Coronary artery (tissue), 2 donors: Measurements from ENCODE around the gene FUS.

Experiments
- DNase-seq: peaks from one replicate; pipeline ENCODE4 v3.0.0-alpha.2; 2017; ENCODE audit warnings: low spot score
- H3K27ac ChIP-seq, 2 donors: fragments of 200-600 bp; sonication (generic); one replicate each; pipeline ENCODE4 v1.5.1; 2016 to 2019
- H3K4me3 ChIP-seq: fragments of 200-600 bp; sonication (generic); 2 replicates; pipeline ENCODE4 v1.5.1; 2016; ENCODE audit warnings: mild to moderate bottlenecking, moderate library complexity
- TF ChIP-seq, protein P1 (sequence below): fragments of 200-600 bp; sonication (generic); IDR thresholded peaks from one replicate; pipeline ENCODE4 v1.5.1; 2019; ENCODE audit warnings: antibody characterized with exemption

Gene FUS

DNA sequence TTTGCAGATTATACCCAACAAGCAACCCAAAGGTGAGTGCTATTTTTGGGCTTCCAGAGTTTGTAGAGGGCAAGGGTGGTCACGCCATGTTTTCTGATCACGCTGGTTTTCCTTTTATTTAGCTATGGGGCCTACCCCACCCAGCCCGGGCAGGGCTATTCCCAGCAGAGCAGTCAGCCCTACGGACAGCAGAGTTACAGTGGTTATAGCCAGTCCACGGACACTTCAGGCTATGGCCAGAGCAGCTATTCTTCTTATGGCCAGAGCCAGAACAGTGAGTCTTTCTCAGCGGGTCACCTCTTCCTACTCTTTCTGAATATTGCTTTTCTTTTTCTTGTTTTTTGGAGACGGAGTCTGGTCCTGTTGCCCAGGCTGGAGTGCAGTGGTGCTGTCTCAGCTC is 2.5 kb downstream of the FUS start:
- TF ChIP-seq, protein P1, sequence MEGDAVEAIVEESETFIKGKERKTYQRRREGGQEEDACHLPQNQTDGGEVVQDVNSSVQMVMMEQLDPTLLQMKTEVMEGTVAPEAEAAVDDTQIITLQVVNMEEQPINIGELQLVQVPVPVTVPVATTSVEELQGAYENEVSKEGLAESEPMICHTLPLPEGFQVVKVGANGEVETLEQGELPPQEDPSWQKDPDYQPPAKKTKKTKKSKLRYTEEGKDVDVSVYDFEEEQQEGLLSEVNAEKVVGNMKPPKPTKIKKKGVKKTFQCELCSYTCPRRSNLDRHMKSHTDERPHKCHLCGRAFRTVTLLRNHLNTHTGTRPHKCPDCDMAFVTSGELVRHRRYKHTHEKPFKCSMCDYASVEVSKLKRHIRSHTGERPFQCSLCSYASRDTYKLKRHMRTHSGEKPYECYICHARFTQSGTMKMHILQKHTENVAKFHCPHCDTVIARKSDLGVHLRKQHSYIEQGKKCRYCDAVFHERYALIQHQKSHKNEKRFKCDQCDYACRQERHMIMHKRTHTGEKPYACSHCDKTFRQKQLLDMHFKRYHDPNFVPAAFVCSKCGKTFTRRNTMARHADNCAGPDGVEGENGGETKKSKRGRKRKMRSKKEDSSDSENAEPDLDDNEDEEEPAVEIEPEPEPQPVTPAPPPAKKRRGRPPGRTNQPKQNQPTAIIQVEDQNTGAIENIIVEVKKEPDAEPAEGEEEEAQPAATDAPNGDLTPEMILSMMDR, result no peak
- Histone ChIP-seq H3K4me3 (peak overlapping the region; percentile 78), H3K27ac (no peak overlapping the region)
- DNase-seq, result no peak

DNA sequence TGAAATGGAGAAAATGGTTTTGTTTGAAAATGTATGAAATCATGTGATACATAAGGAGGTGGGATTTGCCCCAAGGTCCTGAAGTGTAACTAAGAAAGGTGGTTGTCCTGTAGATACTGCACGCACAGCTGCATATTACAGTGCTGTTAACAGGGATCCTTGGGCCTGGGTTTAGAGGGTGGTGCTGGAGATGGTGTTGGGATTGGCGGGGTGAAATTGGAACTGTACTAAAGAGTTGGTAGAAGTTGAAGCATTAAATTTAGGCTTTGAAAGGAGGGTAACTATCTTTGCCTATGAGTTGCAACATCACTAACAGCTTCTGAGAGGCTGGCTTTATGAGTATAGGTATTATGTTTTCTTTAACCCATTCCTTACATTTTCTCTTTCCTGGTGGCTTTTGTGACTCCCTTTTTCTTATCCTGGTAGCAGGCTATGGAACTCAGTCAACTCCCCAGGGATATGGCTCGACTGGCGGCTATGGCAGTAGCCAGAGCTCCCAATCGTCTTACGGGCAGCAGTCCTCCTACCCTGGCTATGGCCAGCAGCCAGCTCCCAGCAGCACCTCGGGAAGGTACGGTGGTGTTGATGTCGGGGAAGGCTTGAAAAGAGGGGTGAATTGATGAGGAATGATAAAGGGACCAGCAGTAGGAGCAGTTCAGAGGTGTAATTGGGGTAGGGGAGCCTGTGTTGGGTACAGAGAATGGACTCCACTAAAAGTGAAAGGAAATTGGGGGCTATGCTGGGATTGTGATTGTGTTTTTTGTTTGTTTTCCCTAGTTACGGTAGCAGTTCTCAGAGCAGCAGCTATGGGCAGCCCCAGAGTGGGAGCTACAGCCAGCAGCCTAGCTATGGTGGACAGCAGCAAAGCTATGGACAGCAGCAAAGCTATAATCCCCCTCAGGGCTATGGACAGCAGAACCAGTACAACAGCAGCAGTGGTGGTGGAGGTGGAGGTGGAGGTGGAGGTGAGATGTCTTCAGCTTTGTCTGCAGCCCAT is 3.8 kb downstream of the FUS start:
- TF ChIP-seq, protein P1, result no peak
- no peak for DNase-seq
- Histone ChIP-seq H3K4me3 (peak overlapping the region; percentile 3), H3K27ac (no peak overlapping the region)

DNA sequence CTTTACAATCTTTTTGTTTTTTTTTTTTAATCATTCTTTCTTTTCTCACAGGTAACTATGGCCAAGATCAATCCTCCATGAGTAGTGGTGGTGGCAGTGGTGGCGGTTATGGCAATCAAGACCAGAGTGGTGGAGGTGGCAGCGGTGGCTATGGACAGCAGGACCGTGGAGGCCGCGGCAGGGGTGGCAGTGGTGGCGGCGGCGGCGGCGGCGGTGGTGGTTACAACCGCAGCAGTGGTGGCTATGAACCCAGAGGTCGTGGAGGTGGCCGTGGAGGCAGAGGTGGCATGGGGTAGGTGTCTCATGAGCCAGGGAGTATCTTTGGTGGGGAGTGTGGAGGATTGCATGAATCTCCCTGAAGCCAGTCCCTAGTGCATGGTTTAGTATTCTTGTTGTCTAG is 4.9 kb downstream of the FUS start:
- DNase-seq, result no peak
- no peak overlapping the region for H3K4me3 ChIP-seq
- TF ChIP-seq, protein P1, result no peak
- H3K27ac ChIP-seq, result no peak overlapping the region

DNA sequence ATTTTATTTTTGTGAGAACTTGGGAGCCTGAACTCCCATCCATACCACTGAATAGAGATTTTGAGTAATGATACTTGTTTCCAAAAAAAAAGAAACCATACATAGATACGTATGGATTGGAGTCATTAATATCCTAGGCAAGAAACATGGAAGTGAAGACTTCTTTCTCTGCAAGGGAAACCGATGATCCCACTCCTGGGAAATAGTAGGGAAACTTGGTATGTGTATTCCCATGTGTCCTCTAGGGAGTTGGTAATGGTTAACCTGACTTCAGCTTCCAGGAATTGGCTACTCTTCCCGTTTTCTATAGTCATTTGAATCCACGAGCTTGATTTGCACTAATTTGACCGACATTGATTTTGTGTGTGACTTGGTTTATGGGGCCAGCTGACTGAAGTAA is 5.4 kb downstream of the FUS start:
- DNase-seq, result no peak
- H3K4me3 ChIP-seq, result no peak overlapping the region
- H3K27ac ChIP-seq, result no peak overlapping the region
- TF ChIP-seq, protein P1, result no peak

DNA sequence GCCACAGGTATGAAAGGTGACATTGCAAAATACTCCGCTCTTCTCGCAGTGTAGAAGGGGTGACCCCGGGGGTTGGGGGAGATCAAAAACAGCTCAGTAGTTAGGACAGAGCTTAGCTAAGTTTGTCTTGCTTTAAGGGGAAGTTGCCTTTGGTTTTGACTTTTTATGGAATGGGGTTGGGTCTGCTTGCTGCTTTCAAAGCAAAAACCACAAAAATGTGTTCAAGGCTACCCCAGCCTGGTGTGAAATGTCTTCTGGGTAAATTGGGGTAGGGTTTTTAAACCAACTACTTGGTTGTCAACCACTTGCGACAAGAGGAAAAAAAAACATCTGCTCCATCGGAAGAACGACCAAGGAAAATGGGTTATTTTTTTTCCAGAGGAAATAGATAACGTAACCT is 6.2 kb downstream of the FUS start:
- TF ChIP-seq, protein P1, result no peak

DNA sequence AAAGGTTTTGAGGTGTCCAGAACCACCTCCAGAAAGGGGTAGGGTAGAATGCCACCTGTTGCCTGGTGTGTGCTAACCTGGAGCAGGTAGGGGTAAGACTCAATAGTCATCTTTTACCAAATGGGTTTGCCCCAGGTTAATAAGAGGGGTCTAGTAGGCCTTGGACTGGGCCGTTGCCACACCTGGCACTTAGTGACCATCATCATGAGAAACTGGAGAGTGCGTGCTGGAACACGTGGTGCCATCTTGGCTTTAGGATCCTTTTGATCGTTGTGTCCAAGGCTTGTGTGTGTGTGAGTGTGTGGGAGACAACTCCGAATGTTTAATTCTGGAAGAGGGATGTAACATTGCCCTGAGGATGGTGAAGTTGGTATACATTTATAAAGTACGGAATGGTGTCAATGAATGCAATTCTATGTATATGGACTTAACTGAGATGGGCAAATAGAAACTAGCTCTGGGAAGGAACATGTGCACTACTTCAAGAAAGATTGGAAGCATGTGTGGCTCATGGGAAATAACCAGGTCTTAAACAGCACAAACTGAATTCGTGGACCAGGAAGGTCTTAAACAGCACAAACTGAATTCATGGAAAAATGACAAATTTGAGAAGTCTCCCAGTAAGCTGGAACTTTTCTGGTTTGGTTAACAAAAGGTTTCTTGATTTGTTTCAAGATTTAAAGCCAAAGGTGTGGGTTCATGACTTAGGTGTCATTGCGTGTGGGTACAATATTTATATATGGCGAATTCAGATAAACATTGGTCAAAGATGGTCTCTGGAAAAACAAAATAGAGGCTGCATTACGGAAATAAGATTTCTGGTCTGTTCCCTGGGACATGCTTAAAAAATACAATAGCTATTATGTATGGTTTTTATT is 7.2 kb downstream of the FUS start:
- TF ChIP-seq, protein P1, result no peak
- no peak for DNase-seq
- no peak overlapping the region for H3K27ac ChIP-seq
- H3K4me3 ChIP-seq, result no peak overlapping the region

More for the DNA sequence above, 6.2 kb downstream of the FUS start:
- H3K4me3 ChIP-seq, result no peak overlapping the region
- H3K27ac ChIP-seq, result no peak overlapping the region
- DNase-seq, result no peak
